Spleen (tissue), 11 donors: ENCODE data around the gene SSU72. TPM values are rescaled to one million over a fixed set of nuclear protein-coding genes. Genes with fewer than 3 reads are reported as not detected.

ENCODE experiments used
- DNase-seq: peaks from one replicate; pipeline ENCODE4 v3.0.0-alpha.2; 2020
- H3K27ac ChIP-seq, 8 donors: fragments of 200-600 bp; sonication (generic) in 7 of 8; 1 replicate in 4 of 8; 2 replicates in 4 of 8; pipeline versions ENCODE4 v1.5.0 to v1.8.0; 2016 to 2021; ENCODE audit warnings: inconsistent platforms in 4 of 8, mild to moderate bottlenecking in 4 of 8, moderate library complexity in 1 of 8
- H3K27me3 ChIP-seq, 7 donors: fragments of 200-600 bp; sonication (generic) in 6 of 7; replicated peaks in 1 of 7; 1 replicate in 4 of 7; 2 replicates in 3 of 7; pipeline versions ENCODE4 v1.5.0 to v1.8.0; 2016 to 2021; ENCODE audit warnings: inconsistent platforms in 3 of 7, mild to moderate bottlenecking in 1 of 7
- H3K36me3 ChIP-seq, 6 donors: fragments of 200-600 bp; sonication (generic) in 5 of 6; 1 replicate in 4 of 6; 2 replicates in 2 of 6; pipeline versions ENCODE4 v1.5.0 to v1.8.0; 2016 to 2021; ENCODE audit warnings: inconsistent platforms in 2 of 6
- H3K4me1 ChIP-seq, 6 donors: fragments of 200-600 bp; sonication (generic) in 5 of 6; 1 replicate in 3 of 6; 2 replicates in 3 of 6; pipeline versions ENCODE4 v1.5.0 to v1.8.0; 2016 to 2021; ENCODE audit warnings: inconsistent platforms in 3 of 6
- H3K4me3 ChIP-seq, 8 donors: fragments of 200-600 bp; sonication (generic) in 7 of 8; 1 replicate in 4 of 8; 2 replicates in 4 of 8; pipeline versions ENCODE4 v1.5.0 to v1.8.0; 2016 to 2021; ENCODE audit warnings: inconsistent platforms in 4 of 8, mild to moderate bottlenecking in 4 of 8, moderate library complexity in 2 of 8
- H3K9me3 ChIP-seq, 8 donors: fragments of 200-600 bp; sonication (generic) in 7 of 8; 1 replicate in 4 of 8; 2 replicates in 4 of 8; pipeline versions ENCODE4 v1.5.0 to v1.8.0; 2016 to 2021; ENCODE audit warnings: inconsistent platforms in 4 of 8
- POLR2A ChIP-seq, 3 donors: fragments of 450-650 bp; IDR thresholded peaks; one replicate each; pipeline ENCODE4 v1.5.1; 2017; ENCODE audit warnings: antibody characterized with exemption in 3 of 3, mild to moderate bottlenecking in 1 of 3
- POLR2AphosphoS5 ChIP-seq, 3 donors: sonication (generic); formaldehyde crosslinking; IDR thresholded peaks; one replicate each; pipeline ENCODE4 v1.5.1; 2017; ENCODE audit warnings: antibody characterized with exemption in 3 of 3
- WGBS, 5 donors: extraction: QIAGEN DNeasy Blood & Tissue Kit in 3 of 5; methylation state at CpG; one replicate each; pipeline versions ENCODE4 v1.1.5 to v1.1.7; 2013 to 2018; 5-methylcytosine and 5-hydroxymethylcytosine counted together
- intact Hi-C: fragments of 100-400 bp; cut with DNase I; formaldehyde crosslinking; loops from one replicate; pipeline ENCODE4 v1.15.0; 2023; ENCODE audit warnings: low total_unique reads
- polyA plus RNA-seq, 3 donors: library from polyadenylated mRNA; stranded (reverse); fragments of 200-250 nt; gene quantifications; one replicate each; pipeline ENCODE4 v1.2.1, GENCODE V29; 2013
- total RNA-seq, 7 donors: library from RNA; depleted of rRNA in 3 of 7; stranded (reverse); fragments of >200 nt in 3 of 7; fragmentation: NEBNext Ultra II Directional in 4 of 7; extraction: Animal tissue kit (Norgen Biotek cat#: 25700) in 4 of 7; gene quantifications; one replicate each; pipeline versions ENCODE4 v1.1.0 to v1.2.1, GENCODE V29; 2016 to 2021
- TF ChIP-seq, protein P1 (sequence below), 11 experiments: fragments of 200-600 bp in 7 of 11; fragments of 450-650 bp in 4 of 11; sonication (generic) in 4 of 11; IDR thresholded peaks in 8 of 11; conservative IDR thresholded peaks in 3 of 11; 1 replicate in 7 of 11; 2 replicates in 4 of 11; pipeline versions ENCODE4 v1.4.0 to v1.8.0; 2016 to 2021; ENCODE audit warnings: antibody characterized with exemption in 11 of 11, inconsistent platforms in 4 of 11, mild to moderate bottlenecking in 1 of 11
- donor health status: healthy with polysubstance abuse.
- donor health status: DM: no; HTN: no; CAD: no; lungs with moderate emphysema.
- donor health status: DM: no; HTN: no; CAD: no.
- donor health status: Bipolar disorder and iron deficiency.
- donor health status: healthy.
- donor health status: DM: no; HTN: no; CAD: no.
- donor health status: DM: yes; HTN: yes; CAD: no.

Gene SSU72
- total and polyA plus RNA-seq, 10 donors = 86.7 to 168 (median 107) TPM

DNA sequence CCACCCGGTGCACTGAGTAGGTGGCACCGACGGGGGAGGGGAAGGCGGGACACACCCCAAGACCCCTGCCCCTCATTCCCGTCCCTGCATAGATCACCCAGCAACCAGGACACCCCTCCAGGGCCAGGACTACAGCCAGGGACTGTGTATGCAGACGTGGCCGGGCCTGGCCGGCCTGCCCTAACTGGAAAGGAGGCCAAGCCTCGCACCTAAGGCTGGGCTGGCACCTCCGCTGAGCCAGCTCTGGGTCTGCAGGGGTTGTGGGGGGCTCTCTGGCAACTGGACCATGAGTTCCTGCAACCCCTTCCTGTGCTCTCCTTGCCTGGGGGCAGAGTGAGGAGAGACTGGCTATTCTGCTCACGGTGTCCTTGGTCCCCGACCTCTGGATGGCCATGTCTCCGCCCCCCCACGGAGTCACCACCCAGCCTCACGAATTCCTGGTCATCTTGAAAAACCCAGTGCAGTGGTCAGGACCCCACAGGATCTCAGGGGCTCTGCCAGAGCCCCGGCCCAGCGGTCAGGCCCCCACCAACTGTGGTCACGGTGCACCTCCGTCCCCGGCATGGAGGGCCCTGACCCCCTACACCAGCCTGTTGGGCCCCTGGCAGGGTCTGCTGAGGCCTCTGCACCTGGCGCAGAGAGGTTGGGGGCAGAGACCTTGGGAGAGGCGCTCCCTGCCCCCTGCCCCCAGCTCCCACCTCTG, 26.3 kb upstream of the SSU72 start:
- Histone ChIP-seq H3K27ac (no peak overlapping the region), H3K36me3 (no peaks in the 10 kb centered on the region), H3K9me3 (no peaks in the 10 kb centered on the region), H3K4me1 (peaks cover 8 to 64% (median 43%) of the 10 kb centered on the region in 6 donors), H3K4me3 (peak overlapping the region in 2 of 8 donors; percentile 55 to 80), H3K27me3 (peaks cover 0 to 51% (median 15%) of the 10 kb centered on the region in 7 donors)
- DNase-seq = peak; percentile 73
- 77 to 85% (median 81%) methylated on average over 13 to 22 of the region's 22 CpGs for WGBS, 5 donors
- intact Hi-C loops = no loop called here
- TF ChIP-seq, protein P1, sequence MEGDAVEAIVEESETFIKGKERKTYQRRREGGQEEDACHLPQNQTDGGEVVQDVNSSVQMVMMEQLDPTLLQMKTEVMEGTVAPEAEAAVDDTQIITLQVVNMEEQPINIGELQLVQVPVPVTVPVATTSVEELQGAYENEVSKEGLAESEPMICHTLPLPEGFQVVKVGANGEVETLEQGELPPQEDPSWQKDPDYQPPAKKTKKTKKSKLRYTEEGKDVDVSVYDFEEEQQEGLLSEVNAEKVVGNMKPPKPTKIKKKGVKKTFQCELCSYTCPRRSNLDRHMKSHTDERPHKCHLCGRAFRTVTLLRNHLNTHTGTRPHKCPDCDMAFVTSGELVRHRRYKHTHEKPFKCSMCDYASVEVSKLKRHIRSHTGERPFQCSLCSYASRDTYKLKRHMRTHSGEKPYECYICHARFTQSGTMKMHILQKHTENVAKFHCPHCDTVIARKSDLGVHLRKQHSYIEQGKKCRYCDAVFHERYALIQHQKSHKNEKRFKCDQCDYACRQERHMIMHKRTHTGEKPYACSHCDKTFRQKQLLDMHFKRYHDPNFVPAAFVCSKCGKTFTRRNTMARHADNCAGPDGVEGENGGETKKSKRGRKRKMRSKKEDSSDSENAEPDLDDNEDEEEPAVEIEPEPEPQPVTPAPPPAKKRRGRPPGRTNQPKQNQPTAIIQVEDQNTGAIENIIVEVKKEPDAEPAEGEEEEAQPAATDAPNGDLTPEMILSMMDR (IDR thresholded peaks at IDR 0.05 in 8 of 11, conservative IDR thresholded peaks at IDR 0.05 in 3 of 11) = no peak
- TF ChIP-seq POLR2A (IDR thresholded peaks at IDR 0.05) (no peak), POLR2AphosphoS5 (IDR thresholded peaks at IDR 0.05) (no peak)

DNA sequence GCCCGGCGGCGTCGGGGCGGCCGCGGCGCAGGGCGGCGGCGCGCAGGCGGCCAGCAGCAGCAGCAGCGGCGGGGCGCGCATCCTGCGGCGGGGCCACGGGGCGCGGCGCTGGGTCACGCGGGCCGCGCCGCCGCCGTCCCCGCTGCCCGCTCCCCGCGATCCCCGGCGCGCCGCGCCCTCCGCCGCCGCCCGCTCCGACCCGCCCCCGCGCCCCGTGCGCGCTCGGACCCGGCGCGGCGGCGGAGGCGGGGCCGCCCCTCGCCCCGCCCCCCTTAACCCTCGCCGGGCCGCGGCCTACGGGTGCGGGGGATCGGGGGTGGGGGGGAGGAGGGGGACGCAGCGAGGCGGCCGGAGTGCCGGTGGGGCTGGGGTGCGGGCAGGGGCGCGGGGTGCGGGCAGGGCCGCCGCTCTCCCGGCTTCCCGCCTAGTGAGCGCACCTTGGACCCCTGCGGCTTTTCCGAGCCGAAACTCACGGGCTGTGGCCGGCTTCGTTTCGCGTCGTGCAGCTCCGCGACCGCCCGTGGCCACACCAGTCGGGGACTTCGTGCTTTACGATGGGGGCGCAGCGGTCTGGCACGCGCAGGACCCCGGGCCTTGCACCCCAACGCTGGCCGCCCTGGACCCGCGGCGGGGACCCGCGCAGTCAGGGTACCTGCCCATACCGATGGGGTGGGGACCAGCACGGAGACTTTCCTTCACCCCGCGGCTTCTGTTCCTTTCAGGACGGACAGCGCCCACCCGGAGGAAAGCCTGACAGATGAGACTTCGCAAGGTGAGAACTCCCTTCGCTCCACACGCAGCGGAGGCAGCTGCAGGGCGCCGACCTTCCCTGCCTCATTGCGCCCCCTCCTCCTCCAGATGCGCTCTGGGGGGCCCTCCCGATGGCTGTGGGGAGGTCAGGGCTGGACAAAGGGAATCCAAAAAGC, 25.5 kb upstream of the SSU72 start, which contains the start of gene FNDC10:
FNDC10 (minus strand) TSS at position 201 of the 926 bp plus-strand sequence; CDS start at position 81, 120 bp downstream.
- Histone ChIP-seq H3K4me3 (peak within 1 kb of the TSS; percentile 21 to 80 (median 50)), H3K36me3 (no peaks in the 10 kb centered on the region), H3K27me3 (peaks cover 0 to 51% (median 15%) of the 10 kb centered on the region in 7 donors), H3K27ac (no peak within 1 kb of the TSS), H3K9me3 (no peaks in the 10 kb centered on the region), H3K4me1 (peaks cover 8 to 64% (median 43%) of the 10 kb centered on the region in 6 donors)
- intact Hi-C loops = no loop called here
- WGBS, 5 donors = 7 to 11% (median 9%) methylated on average over 27 to 125 of the region's 125 CpGs; no CpG with 5 or more reads in 1 of the 5 donors
- TF ChIP-seq POLR2AphosphoS5 (IDR thresholded peaks at IDR 0.05) (no peak), POLR2A (IDR thresholded peaks at IDR 0.05) (no peak)
- TF ChIP-seq, protein P1 (IDR thresholded peaks at IDR 0.05 in 8 of 11, conservative IDR thresholded peaks at IDR 0.05 in 3 of 11) = no peak
- peak; percentile 79 for DNase-seq

DNA sequence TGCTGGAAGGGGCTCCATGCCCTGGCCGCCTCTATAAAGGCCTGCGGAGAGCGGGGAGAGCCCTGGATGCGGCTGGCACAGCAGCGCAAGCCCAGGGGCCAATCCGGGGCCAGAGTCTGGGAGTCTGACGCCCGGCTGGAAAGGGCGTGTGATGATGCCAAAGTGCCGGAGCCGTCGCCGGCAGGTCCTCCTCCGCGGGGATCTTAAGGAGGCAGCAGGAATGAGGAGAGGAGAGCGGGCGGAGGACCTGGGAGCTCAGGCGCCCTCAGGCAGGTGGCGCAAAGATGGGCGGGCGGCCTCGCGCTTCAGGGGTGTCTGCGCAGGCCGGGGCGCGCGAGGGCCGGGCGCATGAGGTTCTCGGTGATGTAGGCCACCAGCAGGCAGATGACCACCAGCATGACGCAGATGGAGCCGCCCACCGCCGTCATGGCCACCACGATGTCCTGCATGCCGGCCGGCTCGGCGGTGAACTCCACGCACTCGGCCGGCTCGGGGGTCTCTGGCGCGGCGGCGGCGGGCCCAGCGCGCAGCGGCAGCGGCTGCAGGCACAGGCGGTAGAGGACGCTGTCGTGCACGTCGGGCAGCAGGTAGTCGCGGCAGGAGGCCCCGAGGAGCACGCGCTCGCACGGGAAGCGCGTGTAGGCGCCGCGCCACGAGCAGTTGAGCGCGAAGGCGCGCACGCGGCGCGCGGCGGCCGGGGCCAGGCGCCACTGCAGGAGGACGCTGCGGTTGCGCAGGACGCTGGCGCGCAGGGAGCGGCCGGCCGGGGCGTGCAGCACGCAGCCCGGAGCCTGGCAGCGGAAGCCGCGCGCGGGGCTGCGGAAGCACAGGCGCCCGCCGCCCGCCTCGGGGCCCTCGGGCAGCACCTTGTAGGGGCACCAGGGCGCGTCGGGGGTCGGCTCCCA, 24.6 kb upstream of the SSU72 start:
- peaks cover 0 to 51% (median 15%) of the 10 kb centered on the region in 7 donors for H3K27me3 ChIP-seq
- peak; percentile 84 for DNase-seq
- H3K4me3 ChIP-seq = peak overlapping the region; percentile 21 to 80 (median 42)
- TF ChIP-seq POLR2AphosphoS5 (IDR thresholded peaks at IDR 0.05) (peak in 1 of 3 donors; percentile 25), POLR2A (IDR thresholded peaks at IDR 0.05) (no peak)
- TF ChIP-seq, protein P1 (IDR thresholded peaks at IDR 0.05 in 8 of 11, conservative IDR thresholded peaks at IDR 0.05 in 3 of 11) = peak in 2 of 11 experiments; percentile 21 to 25
- 14 to 57% (median 24%) methylated on average over 25 to 111 of the region's 111 CpGs for WGBS, 5 donors
- H3K36me3 ChIP-seq = no peaks in the 10 kb centered on the region
- peaks cover 8 to 64% (median 43%) of the 10 kb centered on the region in 6 donors for H3K4me1 ChIP-seq
- H3K27ac ChIP-seq = no peak overlapping the region
- no peaks in the 10 kb centered on the region for H3K9me3 ChIP-seq
- intact Hi-C loops = no loop called here
